HepG2 (cell line): Measurements from ENCODE around the gene GFY. TPM values are rescaled to one million over a fixed set of nuclear protein-coding genes. Genes with fewer than 3 reads are reported as not detected.
A peak's percentile ranks its signal among the peaks of the same experiment; 100 is the strongest.

Experiments
- AHR ChIP-seq: IDR thresholded peaks from 2 replicates; pipeline ENCODE4 v1.6.1; 2018; ENCODE audit warnings: missing genetic modification reagents, missing compliant biosample characterization
- CENPT ChIP-seq: sonication (generic); formaldehyde crosslinking; IDR thresholded peaks from 2 replicates; pipeline ENCODE4 v1.8.0; 2022; ENCODE audit warnings: low read depth, mild to moderate bottlenecking, moderate library complexity, missing genetic modification reagents
- GATAD1 ChIP-seq: IDR thresholded peaks from 2 replicates; pipeline ENCODE4 v1.6.1; 2016; ENCODE audit warnings: missing genetic modification reagents, missing compliant biosample characterization
- GTF2F1 ChIP-seq: fragments of 150-350 bp; IDR thresholded peaks from 2 replicates; pipeline ENCODE4 v1.6.1; 2014; ENCODE audit warnings: low read length
- GZF1 ChIP-seq: sonication (generic); formaldehyde crosslinking; IDR thresholded peaks from 2 replicates; pipeline ENCODE4 v1.5.1; 2020; ENCODE audit warnings: mild to moderate bottlenecking, missing genetic modification reagents
- HBP1 ChIP-seq: IDR thresholded peaks from 2 replicates; pipeline ENCODE4 v1.6.1; 2016; ENCODE audit warnings: low read depth, control low read depth
- HCFC1 ChIP-seq: fragments of 150-350 bp; IDR thresholded peaks from 2 replicates; pipeline ENCODE4 v1.6.1; 2014; ENCODE audit warnings: low read depth, low read length
- MBD4 ChIP-seq: IDR thresholded peaks from 2 replicates; pipeline ENCODE4 v1.6.1; 2012; ENCODE audit warnings: low read length, inconsistent platforms, borderline replicate concordance
- MTF2 ChIP-seq: sonication (generic); formaldehyde crosslinking; IDR thresholded peaks from 2 replicates; pipeline ENCODE4 v1.5.0; 2020; ENCODE audit warnings: missing genetic modification reagents, borderline replicate concordance
- NCOA5 ChIP-seq: sonication (generic); formaldehyde crosslinking; IDR thresholded peaks from 2 replicates; pipeline ENCODE4 v1.4.0; 2020; ENCODE audit warnings: missing genetic modification reagents
- PHF5A ChIP-seq: IDR thresholded peaks from one replicate; pipeline ENCODE4 v1.6.1; 2018; ENCODE audit warnings: low read depth, missing genetic modification reagents; ENCODE audit not compliant: unreplicated experiment
- PRDM4 ChIP-seq: sonication (generic); formaldehyde crosslinking; IDR thresholded peaks from 2 replicates; pipeline ENCODE4 v1.9.0; 2021; ENCODE audit warnings: missing genetic modification reagents, borderline replicate concordance
- PRPF4 ChIP-seq: fragments of 200-400 bp; formaldehyde crosslinking; IDR thresholded peaks from 2 replicates; pipeline ENCODE4 v1.6.1; 2016; ENCODE audit warnings: low read length, low read depth; ENCODE audit not compliant: poor library complexity, severe bottlenecking
- SIN3B ChIP-seq: fragments of 150-350 bp; IDR thresholded peaks from 2 replicates; pipeline ENCODE4 v1.6.1; 2014; ENCODE audit warnings: low read length
- TRIM22 ChIP-seq: fragments of 450-650 bp; IDR thresholded peaks from 2 replicates; pipeline ENCODE4 v1.6.1; 2017
- ZBTB7A ChIP-seq: sonication (generic); formaldehyde crosslinking; IDR thresholded peaks from 2 replicates; pipeline ENCODE4 v1.8.0; 2022; ENCODE audit warnings: mild to moderate bottlenecking, missing genetic modification reagents
- ZNF224 ChIP-seq: sonication (generic); formaldehyde crosslinking; IDR thresholded peaks from 2 replicates; pipeline ENCODE4 v1.5.0; 2020; ENCODE audit warnings: mild to moderate bottlenecking, missing genetic modification reagents
- ZNF24 ChIP-seq: fragments of 450-650 bp; IDR thresholded peaks from 2 replicates; pipeline ENCODE4 v1.6.1; 2017; ENCODE audit warnings: antibody characterized with exemption, mild to moderate bottlenecking
- ZNF296 ChIP-seq: sonication (generic); formaldehyde crosslinking; conservative IDR thresholded peaks from 2 replicates; pipeline ENCODE4 v1.5.0; 2020; ENCODE audit warnings: mild to moderate bottlenecking, missing genetic modification reagents
- ZNF503 ChIP-seq: sonication (generic); formaldehyde crosslinking; IDR thresholded peaks from 2 replicates; pipeline ENCODE4 v1.4.0; 2020; ENCODE audit warnings: missing genetic modification reagents
- ZNF572 ChIP-seq: sonication (generic); formaldehyde crosslinking; IDR thresholded peaks from 2 replicates; pipeline ENCODE4 v1.5.1; 2020; ENCODE audit warnings: mild to moderate bottlenecking, missing genetic modification reagents
- ZNF766 ChIP-seq: sonication (generic); formaldehyde crosslinking; IDR thresholded peaks from 2 replicates; pipeline ENCODE4 v1.5.0; 2020; ENCODE audit warnings: missing genetic modification reagents, borderline replicate concordance
- ZNF773 ChIP-seq: sonication (generic); formaldehyde crosslinking; IDR thresholded peaks from 2 replicates; pipeline ENCODE4 v1.4.0; 2020; ENCODE audit warnings: missing genetic modification reagents, borderline replicate concordance
- ZNF788 ChIP-seq: sonication (generic); formaldehyde crosslinking; IDR thresholded peaks from 2 replicates; pipeline ENCODE4 v1.5.0; 2020; ENCODE audit warnings: mild to moderate bottlenecking, missing genetic modification reagents, borderline replicate concordance
- polyA plus RNA-seq, 8 experiments: library from polyadenylated mRNA; depleted of rRNA in 3 of 8; stranded (reverse) in 7 of 8; unstranded in 1 of 8; fragments of >200 nt; fragmentation: Illumina TruSeq in 4 of 8; extraction: Trizol in 4 of 8; gene quantifications; 2 replicates each; pipeline versions ENCODE4 v1.2.1 to v1.2.3, GENCODE V29; 2011 to 2016; ENCODE audit warnings: low read depth in 4 of 8, missing spikeins in 1 of 8, mixed read lengths in 1 of 8; ENCODE audit not compliant: insufficient read depth in 1 of 8
- total RNA-seq, 5 experiments: library from RNA; depleted of rRNA; stranded (reverse); fragments of >200 nt; fragmentation: Illumina TruSeq; extraction: Trizol; gene quantifications; 2 replicates each; pipeline ENCODE4 v1.2.3, GENCODE V29; 2016; ENCODE audit warnings: low read depth in 1 of 5

GFY gene
- total and polyA plus RNA-seq, 2 of the 13 experiments (the other 11 are each of a cell fraction or from before 2014, with no cell fraction given), result not detected

GRCh38 chr19:49451430-49452181 is 26.4 kb downstream of the GFY start, which contains the start of gene PIH1D1 (continued):
- TF ChIP-seq ZNF572 (CRISPR knock-in tag) (no peak), GTF2F1 (no peak), HBP1 (peak; percentile 81), HCFC1 (peak; percentile 69), MTF2 (no peak), NCOA5 (CRISPR knock-in tag) (no peak), ZNF766 (CRISPR knock-in tag) (no peak), ZNF503 (CRISPR knock-in tag) (no peak), TRIM22 (no peak), PHF5A (CRISPR knock-in tag) (no peak), CENPT (CRISPR knock-in tag) (no peak), MBD4 (no peak), ZNF24 (no peak), PRDM4 (CRISPR knock-in tag) (0 out of 2 replicates have a peak, but pooled peaks have one; percentile 49), PRPF4 (no peak), SIN3B (no peak), ZNF788 (CRISPR knock-in tag) (peak; percentile 63; the same call in 1 of the 2 replicates), AHR (CRISPR knock-in tag) (0 out of 2 replicates have a peak, but pooled peaks have one; percentile 33), GZF1 (CRISPR knock-in tag) (no peak), ZBTB7A (CRISPR knock-in tag) (no peak), GATAD1 (peak; percentile 90), ZNF773 (CRISPR knock-in tag) (no peak), ZNF296 (CRISPR knock-in tag) (no peak), ZNF224 (no peak)
